Tibial artery (tissue), 4 donors: ENCODE data around the gene ZNF558.

Experiments
- DNase-seq, 2 donors: peaks; one replicate each; pipeline ENCODE4 v3.0.0-alpha.2; 2019
- H3K27ac ChIP-seq, 2 donors: fragments of 200-600 bp; sonication (generic) in 1 of 2; 1 replicate in 1 of 2; 2 replicates in 1 of 2; pipeline ENCODE4 v1.5.1; 2018 to 2019; ENCODE audit warnings: mild to moderate bottlenecking in 1 of 2
- H3K27me3 ChIP-seq, 2 donors: fragments of 200-600 bp; sonication (generic) in 1 of 2; one replicate each; pipeline versions ENCODE4 v1.5.1 to v1.6.0; 2016 to 2019
- H3K36me3 ChIP-seq, 3 donors: fragments of 200-600 bp; sonication (generic) in 2 of 3; one replicate each; pipeline ENCODE4 v1.5.1; 2016 to 2019; ENCODE audit warnings: mild to moderate bottlenecking in 2 of 3
- H3K4me1 ChIP-seq, 4 donors: fragments of 200-600 bp; sonication (generic) in 2 of 4; 1 replicate in 3 of 4; 2 replicates in 1 of 4; pipeline ENCODE4 v1.5.1; 2016 to 2019
- H3K4me3 ChIP-seq, 2 donors: fragments of 200-600 bp; sonication (generic) in 1 of 2; 1 replicate in 1 of 2; 2 replicates in 1 of 2; pipeline ENCODE4 v1.5.1; 2018 to 2019; ENCODE audit warnings: mild to moderate bottlenecking in 2 of 2
- H3K9me3 ChIP-seq, 3 donors: fragments of 200-600 bp; sonication (generic) in 1 of 3; one replicate each; pipeline ENCODE4 v1.5.1; 2016 to 2019
- intact Hi-C: fragments of 100-400 bp; cut with DNase I; formaldehyde crosslinking; loops from one replicate; pipeline ENCODE4 v1.15.0; 2023; ENCODE audit warnings: low total_unique reads
- TF ChIP-seq, protein P1 (sequence below), 2 experiments: fragments of 200-600 bp in 1 of 2; fragments of 450-650 bp in 1 of 2; IDR thresholded peaks; one replicate each; pipeline ENCODE4 v1.5.1; 2017 to 2019; ENCODE audit warnings: antibody characterized with exemption in 2 of 2, mild to moderate bottlenecking in 1 of 2, moderate library complexity in 1 of 2

Gene ZNF558

DNA sequence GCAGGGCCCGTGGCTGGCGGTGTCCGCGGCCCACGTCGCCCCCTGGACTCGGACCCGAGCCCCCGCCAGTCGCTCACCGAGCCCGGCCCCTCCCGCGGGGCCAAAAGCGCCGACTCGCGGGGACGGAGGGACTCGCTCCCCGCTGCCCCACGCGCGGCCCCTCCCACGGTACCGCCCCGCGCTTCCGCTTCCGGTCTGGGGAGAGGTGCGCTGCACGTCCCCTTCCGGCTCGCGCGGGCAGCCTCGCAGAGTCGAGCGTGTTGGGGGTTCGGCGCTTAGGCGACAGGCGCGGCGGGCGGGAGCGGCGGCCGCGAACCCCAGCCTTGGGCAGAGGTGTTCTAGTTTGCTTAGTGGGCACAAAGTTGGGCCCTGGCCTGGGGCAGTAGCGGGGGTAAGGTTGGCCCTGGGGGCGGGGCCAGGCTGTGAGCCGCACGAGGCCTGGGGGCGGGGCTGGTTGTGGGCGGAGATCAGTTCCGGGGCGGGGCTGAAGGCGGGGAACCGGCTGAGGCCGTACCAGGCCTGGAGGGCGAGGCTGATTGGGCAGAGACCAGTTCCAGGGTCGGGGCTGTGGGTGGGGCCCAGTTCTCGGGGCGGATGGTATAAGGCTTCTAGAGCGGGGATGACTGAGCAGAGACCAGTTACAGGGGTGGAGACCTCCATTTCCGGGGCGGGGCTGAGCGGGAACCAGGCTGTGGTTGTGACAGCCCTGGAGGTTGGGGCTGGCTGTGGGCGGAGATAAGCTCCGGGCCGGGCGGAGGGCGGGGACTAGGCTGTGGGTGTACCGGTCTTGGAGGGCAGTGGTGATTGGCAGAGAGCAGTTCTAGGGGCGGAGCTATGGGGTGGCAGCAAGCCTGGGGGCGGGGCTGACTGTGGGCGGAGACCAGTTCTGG, at the start of gene ZNF558, which contains the start of gene MBD3L1:
TSS of gene ZNF558 (minus strand) at position 173 of the 890 bp plus-strand sequence. CDS start 9,645 bp downstream, outside the sequence.
TSS of gene MBD3L1 (plus strand) at position 246 of the 890 bp plus-strand sequence. CDS start 10,302 bp downstream, outside the sequence.
- Histone ChIP-seq H3K27ac (peak within 1 kb of the TSS; percentile 86 to 96), H3K27me3 (no peaks in the 10 kb centered on the region), H3K36me3 (peaks cover 4 to 34% (median 30%) of the 10 kb centered on the region in 3 donors), H3K9me3 (no peaks in the 10 kb centered on the region), H3K4me1 (peaks cover 0 to 11% (median 7%) of the 10 kb centered on the region in 4 donors), H3K4me3 (peak within 1 kb of the TSS; percentile 61 to 90)
- TF ChIP-seq, protein P1, sequence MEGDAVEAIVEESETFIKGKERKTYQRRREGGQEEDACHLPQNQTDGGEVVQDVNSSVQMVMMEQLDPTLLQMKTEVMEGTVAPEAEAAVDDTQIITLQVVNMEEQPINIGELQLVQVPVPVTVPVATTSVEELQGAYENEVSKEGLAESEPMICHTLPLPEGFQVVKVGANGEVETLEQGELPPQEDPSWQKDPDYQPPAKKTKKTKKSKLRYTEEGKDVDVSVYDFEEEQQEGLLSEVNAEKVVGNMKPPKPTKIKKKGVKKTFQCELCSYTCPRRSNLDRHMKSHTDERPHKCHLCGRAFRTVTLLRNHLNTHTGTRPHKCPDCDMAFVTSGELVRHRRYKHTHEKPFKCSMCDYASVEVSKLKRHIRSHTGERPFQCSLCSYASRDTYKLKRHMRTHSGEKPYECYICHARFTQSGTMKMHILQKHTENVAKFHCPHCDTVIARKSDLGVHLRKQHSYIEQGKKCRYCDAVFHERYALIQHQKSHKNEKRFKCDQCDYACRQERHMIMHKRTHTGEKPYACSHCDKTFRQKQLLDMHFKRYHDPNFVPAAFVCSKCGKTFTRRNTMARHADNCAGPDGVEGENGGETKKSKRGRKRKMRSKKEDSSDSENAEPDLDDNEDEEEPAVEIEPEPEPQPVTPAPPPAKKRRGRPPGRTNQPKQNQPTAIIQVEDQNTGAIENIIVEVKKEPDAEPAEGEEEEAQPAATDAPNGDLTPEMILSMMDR (IDR thresholded peaks at IDR 0.05) = peak; percentile 16 to 32
- peak; percentile 99 to 100 for DNase-seq
- intact Hi-C loops = no loop called here

DNA sequence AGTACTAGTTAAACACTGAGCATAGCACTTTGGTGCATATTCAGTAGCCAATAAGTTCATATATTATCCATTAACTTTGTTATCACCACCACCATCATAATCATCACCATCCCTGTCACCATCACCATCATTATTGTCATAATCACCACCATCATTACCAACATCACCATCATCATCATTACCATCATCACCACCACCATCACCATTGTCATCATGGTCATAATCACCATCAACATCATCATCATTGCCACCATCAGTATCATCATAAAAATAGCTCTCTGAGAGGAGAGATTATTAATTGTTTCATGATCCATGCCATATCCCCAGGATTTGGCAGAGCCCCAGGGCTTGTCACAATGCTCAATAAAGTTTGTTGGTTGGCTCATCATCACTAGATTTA, 49.4 kb upstream of the ZNF558 start:
- Histone ChIP-seq H3K27me3 (no peaks in the 10 kb centered on the region), H3K36me3 (no peaks in the 10 kb centered on the region), H3K9me3 (peaks cover 0 to 13% (median 0%) of the 10 kb centered on the region in 3 donors), H3K4me3 (no peak overlapping the region), H3K27ac (no peak overlapping the region), H3K4me1 (no peaks in the 10 kb centered on the region)
- intact Hi-C loops = no loop called here
- DNase-seq = no peak
- TF ChIP-seq, protein P1 (IDR thresholded peaks at IDR 0.05) = no peak

DNA sequence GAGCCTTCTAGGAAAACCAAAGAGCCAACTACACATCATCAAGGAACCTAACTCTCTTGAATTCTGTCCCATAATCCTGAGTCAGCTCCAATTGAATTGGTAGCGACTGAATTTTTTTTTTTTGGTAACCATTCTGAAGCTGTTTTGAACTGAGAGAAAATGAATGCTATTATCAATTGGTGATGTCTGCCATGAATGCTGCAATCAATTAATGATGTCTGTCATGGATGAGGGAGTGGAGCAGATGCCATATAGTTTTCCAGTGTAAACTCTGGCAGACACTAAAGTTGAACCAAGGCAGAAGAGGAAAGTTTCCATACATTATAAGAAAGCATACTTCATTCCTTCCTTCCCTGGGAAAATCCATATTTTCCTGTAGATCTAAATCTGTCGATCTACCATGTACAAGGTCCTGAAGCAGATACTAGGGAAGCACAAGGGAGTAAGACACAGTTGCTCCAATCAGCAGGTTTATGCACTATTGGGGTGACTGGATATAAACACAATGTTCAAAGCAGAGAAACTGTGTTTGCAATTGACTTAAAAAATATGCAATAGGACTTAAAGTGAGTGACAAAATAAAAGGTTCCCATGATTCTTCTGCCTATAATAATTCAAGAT, 48.9 kb upstream of the ZNF558 start:
- no peaks in the 10 kb centered on the region for H3K27me3 ChIP-seq
- H3K4me1 ChIP-seq = no peaks in the 10 kb centered on the region
- peaks cover 0 to 13% (median 0%) of the 10 kb centered on the region in 3 donors for H3K9me3 ChIP-seq
- no peak overlapping the region for H3K4me3 ChIP-seq
- H3K36me3 ChIP-seq = no peaks in the 10 kb centered on the region
- intact Hi-C loops = no loop called here
- no peak overlapping the region for H3K27ac ChIP-seq
- TF ChIP-seq, protein P1 (IDR thresholded peaks at IDR 0.05) = no peak
- no peak for DNase-seq

DNA sequence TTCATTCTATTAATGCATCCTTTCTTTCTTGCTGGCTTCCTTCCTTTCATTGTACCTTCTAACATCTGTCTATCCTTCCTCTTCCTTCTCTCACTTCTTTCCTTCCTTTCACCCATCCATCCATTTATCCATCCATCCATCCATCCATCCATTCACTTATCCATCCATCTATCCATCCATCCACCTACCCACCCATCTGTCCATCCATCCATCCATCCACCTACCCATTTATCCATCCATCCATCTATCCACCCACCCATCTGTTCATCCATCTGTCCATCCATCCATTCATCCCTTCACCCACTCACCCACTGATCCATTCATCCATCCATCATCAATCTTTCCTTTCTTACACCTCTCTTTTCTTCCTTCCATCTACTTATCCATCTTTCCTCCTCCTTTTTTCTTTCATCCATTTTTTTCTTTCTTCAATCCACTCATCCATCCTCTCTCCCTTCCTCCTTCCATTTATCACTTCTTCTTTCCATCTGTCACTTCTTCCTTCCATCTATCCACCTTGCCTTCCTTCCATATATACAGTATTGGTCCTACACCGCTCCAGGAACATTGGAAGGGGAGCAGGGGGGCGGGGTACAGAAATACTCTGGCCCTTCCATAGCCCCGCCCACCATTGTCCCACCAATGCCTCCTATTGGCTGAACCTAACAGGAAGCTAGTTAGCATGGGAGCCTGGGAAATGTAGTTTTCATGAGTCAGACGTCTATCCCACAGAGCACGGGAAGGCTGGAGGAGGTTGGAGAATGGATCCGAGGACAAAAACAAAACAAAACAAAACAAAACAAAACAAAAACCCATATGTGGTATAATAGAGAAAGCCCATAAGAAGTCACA, 46.0 kb upstream of the ZNF558 start:
- intact Hi-C loops = no loop called here
- H3K27me3 ChIP-seq = no peaks in the 10 kb centered on the region
- H3K4me1 ChIP-seq = no peaks in the 10 kb centered on the region
- TF ChIP-seq, protein P1 (IDR thresholded peaks at IDR 0.05) = no peak
- H3K4me3 ChIP-seq = no peak overlapping the region
- H3K36me3 ChIP-seq = no peaks in the 10 kb centered on the region
- DNase-seq = no peak
- no peak overlapping the region for H3K27ac ChIP-seq
- H3K9me3 ChIP-seq = peaks cover 0 to 13% (median 2%) of the 10 kb centered on the region in 3 donors

DNA sequence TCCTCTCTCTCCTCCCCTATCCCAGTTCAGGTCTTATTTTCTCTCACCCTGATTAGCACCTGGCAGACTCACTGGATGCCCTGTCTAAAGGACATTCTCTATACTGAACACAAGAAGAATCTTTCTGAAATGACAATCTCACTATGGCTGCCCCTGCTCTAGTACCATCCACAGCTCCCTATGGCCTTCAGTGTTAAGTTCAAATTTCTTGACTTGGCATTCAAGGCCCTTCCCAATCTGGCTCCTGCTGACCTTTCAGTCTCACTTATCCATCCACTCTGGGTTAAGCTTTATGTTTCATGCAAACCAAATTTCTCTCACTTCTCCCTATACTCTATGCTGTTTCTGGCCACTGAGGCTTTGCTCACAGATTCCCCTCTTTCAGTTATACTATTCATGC, 34.2 kb upstream of the ZNF558 start:
- intact Hi-C loops = no loop called here
- Histone ChIP-seq H3K9me3 (peaks cover 0 to 3% (median 0%) of the 10 kb centered on the region in 3 donors), H3K27me3 (peaks cover 0 to 5% of the 10 kb centered on the region in 2 donors), H3K4me1 (no peaks in the 10 kb centered on the region), H3K36me3 (no peaks in the 10 kb centered on the region), H3K27ac (no peak overlapping the region), H3K4me3 (no peak overlapping the region)
- no peak for DNase-seq
- TF ChIP-seq, protein P1 (IDR thresholded peaks at IDR 0.05) = no peak
